Trophoblast cell (in vitro differentiated cells and primary cell): Measurements from ENCODE around the gene MAPK12.
A peak's percentile ranks its signal among the peaks of the same experiment; 100 is the strongest.

Source experiments
- DNase-seq, 2 donors: peaks; one replicate each; pipeline ENCODE4 v3.0.0-alpha.2; 2016
- H2AFZ ChIP-seq: 2 replicates; pipeline ENCODE4 v1.6.1; 2013; ENCODE audit warnings: low read length, moderate library complexity, mild to moderate bottlenecking; ENCODE audit not compliant: insufficient read depth, poor library complexity
- H2AK5ac ChIP-seq: 2 replicates; pipeline ENCODE4 v1.6.1; 2013; ENCODE audit warnings: mild to moderate bottlenecking, low read length
- H2BK120ac ChIP-seq: 2 replicates; pipeline ENCODE4 v1.6.1; 2013; ENCODE audit warnings: low read length, mild to moderate bottlenecking, moderate library complexity; ENCODE audit not compliant: insufficient read depth, poor library complexity
- H2BK12ac ChIP-seq: 2 replicates; pipeline ENCODE4 v1.6.1; 2013; ENCODE audit warnings: mild to moderate bottlenecking, low read length, moderate library complexity
- H2BK5ac ChIP-seq: 2 replicates; pipeline ENCODE4 v1.6.1; 2013; ENCODE audit warnings: low read length, low read depth, moderate library complexity, mild to moderate bottlenecking; ENCODE audit not compliant: poor library complexity
- H3K14ac ChIP-seq: 2 replicates; pipeline ENCODE4 v1.6.1; 2013; ENCODE audit warnings: mild to moderate bottlenecking, low read length
- H3K18ac ChIP-seq: 2 replicates; pipeline ENCODE4 v1.6.1; 2013; ENCODE audit warnings: mild to moderate bottlenecking, low read length
- H3K23ac ChIP-seq: 2 replicates; pipeline ENCODE4 v1.6.1; 2013; ENCODE audit warnings: low read length
- H3K27ac ChIP-seq: 2 replicates; pipeline ENCODE4 v1.5.1; 2013; ENCODE audit warnings: low read depth, mild to moderate bottlenecking, inconsistent platforms, low read length, moderate library complexity
- H3K27me3 ChIP-seq: 2 replicates; pipeline ENCODE4 v1.6.1; 2013; ENCODE audit warnings: inconsistent platforms, mild to moderate bottlenecking, low read length, moderate library complexity; ENCODE audit not compliant: insufficient read depth
- H3K36me3 ChIP-seq, 2 experiments: 1 replicate in 1 of 2; 2 replicates in 1 of 2; pipeline ENCODE4 v1.6.1; 2013; ENCODE audit warnings: low read length in 2 of 2, mild to moderate bottlenecking in 2 of 2, moderate library complexity in 1 of 2; ENCODE audit not compliant: insufficient read depth in 2 of 2, control insufficient read depth in 1 of 2
- H3K4ac ChIP-seq: 2 replicates; pipeline ENCODE4 v1.6.1; 2013; ENCODE audit warnings: low read depth, mild to moderate bottlenecking, low read length, moderate library complexity
- H3K4me1 ChIP-seq, 2 experiments: 1 replicate in 1 of 2; 2 replicates in 1 of 2; pipeline ENCODE4 v1.6.1; 2013; ENCODE audit warnings: low read length in 2 of 2, mild to moderate bottlenecking in 2 of 2, moderate library complexity in 1 of 2; ENCODE audit not compliant: insufficient read depth in 2 of 2, control insufficient read depth in 1 of 2
- H3K4me2 ChIP-seq: 2 replicates; pipeline ENCODE4 v1.6.1; 2013; ENCODE audit warnings: inconsistent platforms, mild to moderate bottlenecking, low read length, moderate library complexity
- H3K4me3 ChIP-seq: 2 replicates; pipeline ENCODE4 v1.5.1; 2013; ENCODE audit warnings: mild to moderate bottlenecking, low read depth, low read length, inconsistent platforms
- H3K79me1 ChIP-seq: one replicate; pipeline ENCODE4 v1.6.1; 2013; ENCODE audit warnings: low read length
- H3K79me2 ChIP-seq: 2 replicates; pipeline ENCODE4 v1.6.1; 2013; ENCODE audit warnings: low read length, mild to moderate bottlenecking; ENCODE audit not compliant: control insufficient read depth, insufficient read depth, poor library complexity
- H3K9ac ChIP-seq: 2 replicates; pipeline ENCODE4 v1.6.1; 2013; ENCODE audit warnings: mild to moderate bottlenecking, low read length
- H3K9me3 ChIP-seq: 2 replicates; pipeline ENCODE4 v1.6.1; 2013; ENCODE audit warnings: low read depth, mild to moderate bottlenecking, control low read depth, inconsistent platforms, low read length; ENCODE audit not compliant: insufficient read depth
- H4K12ac ChIP-seq: 2 replicates; pipeline ENCODE4 v1.6.1; 2013; ENCODE audit warnings: low read depth, mild to moderate bottlenecking, low read length, moderate library complexity
- H4K8ac ChIP-seq: 2 replicates; pipeline ENCODE4 v1.6.1; 2013; ENCODE audit warnings: low read depth, mild to moderate bottlenecking, low read length, moderate library complexity
- H4K91ac ChIP-seq: one replicate; pipeline ENCODE4 v1.6.1; 2013; ENCODE audit warnings: low read depth, mild to moderate bottlenecking, low read length, moderate library complexity
- WGBS: extraction: QIAGEN DNeasy Blood & Tissue Kit; methylation state at CpG from one replicate; pipeline ENCODE4 v1.1.7; 2013; ENCODE audit warnings: missing lambda C conversion rate; ENCODE audit not compliant: insufficient read length, insufficient coverage; ENCODE audit errors: extremely low coverage; 5-methylcytosine and 5-hydroxymethylcytosine counted together

The MAPK12 gene

GRCh38 chr22:50242406-50242949 lies 19.0 kb downstream of the MAPK12 start:
- H4K8ac ChIP-seq = no peak overlapping the region
- H3K14ac ChIP-seq = no peak overlapping the region
- H3K4ac ChIP-seq = no peak overlapping the region
- H3K79me2 ChIP-seq = peaks cover 11% of the 10 kb centered on the region
- H3K9ac ChIP-seq = no peak overlapping the region
- no peak overlapping the region for H4K12ac ChIP-seq
- H2AK5ac ChIP-seq = no peak overlapping the region
- H3K18ac ChIP-seq = no peak overlapping the region
- H3K4me1 ChIP-seq = peaks cover 10 to 18% of the 10 kb centered on the region in 2 experiments
- no peak overlapping the region for H3K27ac ChIP-seq
- H3K4me3 ChIP-seq = no peak overlapping the region
- H2BK120ac ChIP-seq = no peak overlapping the region
- no peak overlapping the region for H2BK5ac ChIP-seq
- H3K79me1 ChIP-seq = peaks cover 7% of the 10 kb centered on the region
- no CpG with 5 or more reads among the region's 14 CpGs for WGBS
- peaks cover 2% of the 10 kb centered on the region for H3K9me3 ChIP-seq
- no peak overlapping the region for H3K23ac ChIP-seq
- H2BK12ac ChIP-seq = no peak overlapping the region
- no peak overlapping the region for H2AFZ ChIP-seq
- no peak overlapping the region for H3K4me2 ChIP-seq
- no peaks in the 10 kb centered on the region for H3K27me3 ChIP-seq
- H4K91ac ChIP-seq = no peak overlapping the region
- H3K36me3 ChIP-seq = peaks cover 26 to 30% of the 10 kb centered on the region in 2 experiments
- no peak for DNase-seq

DNA sequence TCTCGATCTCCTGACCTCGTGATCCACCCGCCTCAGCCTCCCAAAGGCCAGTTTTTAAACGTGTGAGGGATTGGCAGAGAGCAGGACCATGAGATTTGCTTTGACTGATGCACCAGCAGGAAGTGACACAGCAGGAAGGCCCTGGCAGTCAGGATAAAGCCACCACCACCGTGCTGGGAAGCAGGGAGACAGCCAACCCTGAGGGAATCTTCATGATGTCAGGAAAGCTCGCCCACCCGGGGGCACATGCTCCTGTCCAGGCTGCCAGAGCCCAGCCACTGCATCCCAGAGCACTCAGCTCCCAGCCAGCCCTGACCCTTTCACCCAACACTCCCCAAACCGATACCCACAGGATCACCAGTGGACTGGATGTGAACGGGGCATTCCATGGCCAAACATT lies 22.7 kb downstream of the MAPK12 start:
- no peak overlapping the region for H2AK5ac ChIP-seq
- no peak overlapping the region for H4K8ac ChIP-seq
- H2BK12ac ChIP-seq = no peak overlapping the region
- H3K27ac ChIP-seq = no peak overlapping the region
- H3K9ac ChIP-seq = no peak overlapping the region
- no peak overlapping the region for H3K4me2 ChIP-seq
- H3K4ac ChIP-seq = no peak overlapping the region
- peaks cover 16 to 18% of the 10 kb centered on the region in 2 experiments for H3K36me3 ChIP-seq
- H3K23ac ChIP-seq = no peak overlapping the region
- no peaks in the 10 kb centered on the region for H3K27me3 ChIP-seq
- H3K18ac ChIP-seq = no peak overlapping the region
- no CpG with 5 or more reads among the region's 9 CpGs for WGBS
- no peak overlapping the region for H2BK120ac ChIP-seq
- no peak overlapping the region for H2BK5ac ChIP-seq
- H3K9me3 ChIP-seq = peaks cover 19% of the 10 kb centered on the region
- peaks cover 3 to 7% of the 10 kb centered on the region in 2 experiments for H3K4me1 ChIP-seq
- H2AFZ ChIP-seq = no peak overlapping the region
- H3K14ac ChIP-seq = no peak overlapping the region
- H4K91ac ChIP-seq = no peak overlapping the region
- H3K79me2 ChIP-seq = peaks cover 2% of the 10 kb centered on the region
- H3K79me1 ChIP-seq = no peaks in the 10 kb centered on the region
- no peak overlapping the region for H4K12ac ChIP-seq
- no peak overlapping the region for H3K4me3 ChIP-seq
- no peak for DNase-seq

GRCh38 chr22:50236731-50237409 lies 24.6 kb downstream of the MAPK12 start:
- Histone ChIP-seq H3K14ac (no peak overlapping the region), H3K4me2 (no peak overlapping the region), H4K12ac (no peak overlapping the region), H3K79me2 (no peaks in the 10 kb centered on the region), H4K91ac (no peak overlapping the region), H3K18ac (no peak overlapping the region), H4K8ac (no peak overlapping the region), H3K27me3 (no peaks in the 10 kb centered on the region), H3K4ac (no peak overlapping the region), H2BK120ac (no peak overlapping the region), H3K79me1 (no peaks in the 10 kb centered on the region), H2BK5ac (no peak overlapping the region), H3K4me3 (no peak overlapping the region), H3K23ac (no peak overlapping the region), H3K36me3 (peaks cover 22 to 25% of the 10 kb centered on the region in 2 experiments), H2BK12ac (no peak overlapping the region), H3K9ac (no peak overlapping the region), H2AFZ (no peak overlapping the region), H3K9me3 (peaks cover 19% of the 10 kb centered on the region), H3K4me1 (no peaks in the 10 kb centered on the region), H2AK5ac (no peak overlapping the region), H3K27ac (no peak overlapping the region)
- no CpG with 5 or more reads among the region's 11 CpGs for WGBS
- DNase-seq = peak in 1 of 2 donors; percentile 31

DNA sequence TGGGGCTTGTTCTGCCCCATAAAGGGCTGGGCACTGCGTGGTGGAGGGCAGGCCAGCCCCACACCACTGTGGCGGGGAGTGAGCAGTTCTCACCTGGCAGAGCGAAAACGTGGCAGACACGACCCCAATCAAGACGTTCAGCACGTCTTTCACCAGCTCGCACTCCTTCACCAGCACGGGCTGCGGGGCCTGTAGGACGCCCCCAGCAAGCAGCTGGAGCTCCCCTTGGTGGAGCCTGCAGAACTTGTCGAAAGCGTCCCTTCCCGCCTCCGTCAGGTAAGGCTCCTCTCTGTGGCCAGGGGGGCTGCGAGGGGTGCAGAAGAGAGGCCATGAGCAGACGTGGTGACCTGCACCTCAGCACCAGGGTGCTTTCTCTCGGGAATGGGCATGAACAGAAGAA lies 28.3 kb downstream of the MAPK12 start:
- Histone ChIP-seq H4K12ac (no peak overlapping the region), H2AFZ (no peak overlapping the region), H2AK5ac (no peak overlapping the region), H4K91ac (no peak overlapping the region), H3K79me1 (no peaks in the 10 kb centered on the region), H3K9ac (no peak overlapping the region), H3K23ac (no peak overlapping the region), H3K14ac (no peak overlapping the region), H2BK5ac (no peak overlapping the region), H3K4ac (no peak overlapping the region), H2BK12ac (no peak overlapping the region), H3K27me3 (no peaks in the 10 kb centered on the region), H3K9me3 (peaks cover 19% of the 10 kb centered on the region), H3K27ac (no peak overlapping the region), H3K4me3 (no peak overlapping the region), H2BK120ac (no peak overlapping the region), H3K18ac (no peak overlapping the region), H3K4me1 (no peaks in the 10 kb centered on the region), H3K79me2 (no peaks in the 10 kb centered on the region), H3K4me2 (no peak overlapping the region), H3K36me3 (peaks cover 14 to 23% of the 10 kb centered on the region in 2 experiments), H4K8ac (no peak overlapping the region)
- no CpG with 5 or more reads among the region's 18 CpGs for WGBS
- no peak for DNase-seq
